GM19463 (cell line): Measurements from ENCODE around the gene SZT2.
"Not testable (repeated sequence)": the region's sequence is repeated elsewhere in the genome, so short reads cannot be mapped to it uniquely, and the experiment has no call there.

Experiments
- ATAC-seq: cut with Tn5 transposase; IDR thresholded peaks from one replicate; pipeline ENCODE4 v1.9.1; 2021; ENCODE audit warnings: mild to moderate bottlenecking, moderate library complexity; ENCODE audit not compliant: unreplicated experiment

The SZT2 gene

GRCh38 chr1:43386676-43387075, 3.0 kb upstream of the SZT2 start:
- ATAC-seq, result no peak

DNA sequence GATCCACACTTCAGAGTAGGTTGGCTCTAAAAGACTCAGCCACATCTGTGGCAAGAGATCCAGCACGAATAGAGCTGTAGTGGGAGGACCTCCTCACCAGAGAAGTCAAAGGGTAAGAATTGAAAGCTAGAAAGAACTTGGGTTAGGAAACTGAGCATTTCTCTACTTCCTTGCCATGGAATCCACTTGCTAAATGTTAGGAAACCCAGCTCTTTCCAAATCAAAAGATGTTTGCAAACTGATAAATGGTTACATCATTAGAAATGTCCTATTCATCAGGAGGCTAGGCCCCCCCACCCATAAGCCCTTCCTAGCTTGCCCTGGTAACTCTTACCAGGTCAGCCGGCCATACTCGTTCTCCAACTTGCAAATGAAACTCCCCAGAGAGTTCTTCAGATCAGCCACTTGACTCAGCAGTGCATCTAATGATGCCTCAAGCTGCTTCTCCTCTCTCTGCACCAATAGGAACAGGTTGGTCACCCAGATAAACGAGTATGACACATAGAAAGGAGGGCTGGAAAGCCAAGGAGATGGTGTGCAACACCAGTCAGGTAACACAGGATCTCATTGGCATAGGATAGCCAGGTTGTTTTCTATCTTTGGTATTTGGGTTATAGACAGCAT, 1.6 kb upstream of the SZT2 start:
- no peak for ATAC-seq

- ATAC-seq, result no peak
These were observed 1.1 kb upstream of the SZT2 start for GRCh38 chr1:43388613-43389012.

- ATAC-seq, result no peak
These were observed 3.0 kb downstream of the SZT2 start for GRCh38 chr1:43392702-43393101.

DNA sequence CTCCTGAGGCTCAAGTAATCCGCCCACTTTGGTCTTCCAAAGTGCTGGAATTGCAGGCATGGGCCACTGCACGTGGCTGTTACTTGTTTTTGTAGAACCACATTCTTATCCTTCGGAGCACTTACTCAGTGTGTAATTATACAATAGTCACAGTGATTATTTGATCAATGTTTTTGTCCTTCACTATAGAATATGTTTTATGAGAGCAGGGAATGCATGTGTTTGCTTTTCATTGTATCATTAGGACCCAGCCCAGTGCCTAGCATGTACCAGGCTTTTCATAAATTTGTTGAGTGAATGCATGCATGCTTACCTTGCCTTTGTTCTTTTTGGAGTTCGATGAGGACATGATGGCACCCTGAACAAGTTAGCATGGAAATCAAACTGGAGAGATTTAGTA, 5.8 kb downstream of the SZT2 start:
- ATAC-seq, result no peak

- no peak for ATAC-seq
These were observed 6.4 kb downstream of the SZT2 start for GRCh38 chr1:43396059-43396458.

DNA sequence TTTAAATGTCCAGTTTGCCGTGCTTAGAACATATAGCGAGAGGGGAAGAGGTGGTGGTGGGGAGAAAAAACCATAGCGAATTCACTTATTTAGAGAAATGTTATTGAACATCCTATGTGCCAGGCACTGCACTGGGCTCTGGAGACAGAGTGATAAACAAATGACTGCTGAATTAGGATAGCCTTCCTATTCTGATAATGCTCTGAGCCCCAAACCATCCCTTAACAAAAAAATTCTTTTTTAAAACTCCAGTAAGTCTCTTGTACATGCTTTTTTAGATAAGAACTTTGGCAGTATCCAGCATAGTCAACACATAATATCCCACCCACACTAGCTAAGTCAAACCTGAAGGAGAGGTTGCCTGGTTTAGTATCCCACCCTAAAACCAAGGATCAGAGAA, 8.5 kb downstream of the SZT2 start:
- ATAC-seq, result no peak

GRCh38 chr1:43400441-43400840, 10.7 kb downstream of the SZT2 start:
- not testable (repeated sequence) for ATAC-seq

DNA sequence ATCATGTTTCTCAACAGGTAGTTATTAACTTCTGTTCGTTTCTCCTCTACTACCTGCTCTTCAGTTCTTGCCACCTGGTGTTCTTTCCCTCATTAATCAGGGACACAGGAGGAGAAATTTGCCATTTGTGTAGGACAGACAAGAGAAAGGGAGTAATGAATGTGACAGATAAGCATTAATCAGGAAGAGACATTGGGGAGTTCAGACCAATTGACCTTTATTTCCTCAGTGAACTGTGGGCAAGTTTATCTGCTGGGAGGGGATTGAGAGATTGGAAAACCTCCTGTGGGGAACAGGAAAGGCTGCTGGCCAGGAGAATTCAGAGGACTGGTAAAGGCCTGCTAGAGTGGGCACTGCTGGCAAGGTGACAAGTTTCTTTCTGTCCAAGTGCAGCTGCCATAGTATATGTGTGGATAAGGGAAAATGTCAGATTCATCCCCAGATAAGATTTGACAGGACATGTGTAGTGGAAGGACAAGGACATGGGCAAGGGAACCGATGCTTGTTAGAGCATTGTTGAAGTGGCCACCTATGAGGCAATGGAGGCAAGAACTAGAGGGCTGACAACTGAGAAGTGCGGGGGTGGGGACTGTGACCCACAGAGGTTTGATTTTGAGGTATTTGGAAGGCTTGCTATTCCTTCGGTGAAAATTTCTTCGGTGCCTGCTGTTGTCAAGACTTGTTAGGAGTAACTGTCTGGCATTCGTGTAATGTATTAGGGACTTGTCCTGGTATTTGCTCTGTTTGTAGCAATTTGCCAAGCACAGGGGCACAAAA, 12.6 kb downstream of the SZT2 start:
- ATAC-seq, result no peak

- ATAC-seq, result no peak
These were observed 14.7 kb downstream of the SZT2 start for GRCh38 chr1:43404353-43404752.

GRCh38 chr1:43405219-43405875, 15.6 kb downstream of the SZT2 start:
- no peak for ATAC-seq

DNA sequence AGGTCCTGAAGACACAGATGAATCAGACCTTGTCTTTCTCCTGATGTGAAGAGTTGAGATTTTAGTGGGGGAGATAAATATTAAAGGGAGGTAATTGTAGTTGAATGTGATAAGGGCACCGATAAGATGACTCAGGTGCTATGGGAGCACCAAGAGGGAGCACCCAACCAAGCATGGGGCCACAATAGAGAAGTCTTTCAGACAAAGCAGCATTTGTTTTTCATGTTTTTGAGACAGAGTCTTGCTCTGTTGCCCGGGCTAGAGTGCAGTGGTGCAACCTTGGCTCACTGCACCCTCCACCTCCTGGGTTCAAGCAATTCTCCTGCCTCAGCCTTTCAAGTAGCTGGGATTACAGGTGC, 16.2 kb downstream of the SZT2 start:
- no peak for ATAC-seq

DNA sequence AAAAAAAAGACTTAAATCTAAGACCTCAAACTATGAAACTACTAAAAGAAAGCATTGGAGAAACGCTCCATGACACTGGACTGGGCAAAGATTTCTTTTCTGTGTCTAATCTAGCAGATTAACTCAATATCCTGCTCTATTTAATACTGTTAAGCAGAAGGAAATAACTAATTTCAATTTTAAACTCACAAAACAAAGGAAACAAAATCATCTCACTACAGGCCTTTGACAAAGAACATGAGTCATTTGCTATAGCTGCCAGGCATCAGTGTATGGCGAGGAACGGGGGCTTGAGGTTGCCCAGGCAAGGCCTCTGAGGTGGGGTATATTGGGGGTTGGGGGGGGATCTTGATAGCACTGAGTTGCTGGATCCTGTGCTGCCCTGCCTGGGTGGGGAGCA, 20.9 kb downstream of the SZT2 start:
- ATAC-seq, result no peak

- not testable (repeated sequence) for ATAC-seq
These were observed 23.7 kb downstream of the SZT2 start for GRCh38 chr1:43413426-43413825.

DNA sequence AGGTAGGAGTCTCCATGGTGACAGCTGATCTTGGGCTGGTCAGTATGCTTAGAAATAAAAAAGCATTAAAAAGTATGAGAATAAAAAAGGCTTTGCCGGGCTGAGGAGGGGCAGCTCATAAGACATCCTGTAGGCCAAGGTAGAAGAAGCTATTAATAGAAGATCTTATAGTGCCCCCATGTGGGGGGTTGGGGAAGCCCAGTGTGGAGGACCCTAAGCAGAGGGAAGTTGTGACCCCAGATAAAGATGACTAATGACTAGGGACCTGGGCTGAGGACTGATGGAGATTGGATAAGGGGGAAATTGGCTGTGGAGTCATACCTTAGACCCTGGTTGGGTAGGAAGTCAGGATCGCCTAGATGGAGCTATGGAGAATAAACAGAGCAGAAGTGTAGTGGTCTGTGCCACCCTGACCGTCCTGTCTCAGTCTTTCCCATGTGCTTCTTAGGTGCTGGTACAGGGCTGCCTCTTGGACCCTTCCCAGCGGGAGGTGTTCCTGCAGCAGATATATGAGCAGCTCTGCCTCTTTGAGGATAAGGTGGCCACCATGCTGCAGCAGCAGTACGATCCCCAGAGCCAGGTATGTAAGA, 25.0 kb downstream of the SZT2 start:
- no peak for ATAC-seq

GRCh38 chr1:43415901-43416300, 26.2 kb downstream of the SZT2 start:
- ATAC-seq, result no peak

GRCh38 chr1:43418858-43419257, 29.2 kb downstream of the SZT2 start:
- no peak for ATAC-seq

GRCh38 chr1:43419627-43420425, 30.1 kb downstream of the SZT2 start:
- no peak for ATAC-seq

DNA sequence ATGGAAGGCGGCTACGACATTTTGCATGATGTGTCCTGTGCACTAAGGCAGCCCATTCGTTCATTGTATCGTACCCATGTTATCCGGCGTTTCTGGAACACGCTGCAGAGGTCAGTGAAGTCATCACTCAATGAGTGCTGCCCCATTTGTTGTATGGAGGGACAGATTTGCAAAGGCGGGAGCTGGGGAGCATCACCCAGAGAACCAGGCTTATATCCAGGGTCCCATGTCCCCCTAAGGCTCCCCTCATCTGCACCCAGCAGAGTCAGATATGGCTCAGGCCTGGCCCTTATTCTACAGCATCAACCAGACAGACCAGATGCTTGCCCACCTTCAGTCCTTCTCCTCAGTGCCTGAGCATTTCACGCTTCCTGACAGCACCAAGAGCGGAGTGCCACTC, 31.2 kb downstream of the SZT2 start:
- no peak for ATAC-seq

- ATAC-seq, result no peak
These were observed 31.7 kb downstream of the SZT2 start for GRCh38 chr1:43421396-43421795.
